Esophagus muscularis mucosa (tissue), 4 donors: ENCODE results near the gene HAS3.

ENCODE experiments used
- EP300 ChIP-seq: sonication (generic); formaldehyde crosslinking; IDR thresholded peaks from one replicate; pipeline ENCODE4 v1.6.1; 2017; ENCODE audit warnings: antibody characterized with exemption
- POLR2A ChIP-seq: fragments of 450-650 bp; IDR thresholded peaks from one replicate; pipeline ENCODE4 v1.6.1; 2017; ENCODE audit warnings: antibody characterized with exemption, moderate library complexity, mild to moderate bottlenecking, low read depth
- POLR2AphosphoS5 ChIP-seq, 2 donors: sonication (generic); formaldehyde crosslinking; IDR thresholded peaks; one replicate each; pipeline ENCODE4 v1.6.1; 2017; ENCODE audit warnings: antibody characterized with exemption in 2 of 2
- TF ChIP-seq, protein P1 (sequence below), 3 experiments: fragments of 200-600 bp in 2 of 3; fragments of 450-650 bp in 1 of 3; sonication (generic) in 2 of 3; IDR thresholded peaks; one replicate each; pipeline ENCODE4 v1.5.1; 2017 to 2019; ENCODE audit warnings: antibody characterized with exemption in 3 of 3, mild to moderate bottlenecking in 2 of 3, moderate library complexity in 1 of 3

- TF ChIP-seq EP300 (no peak), POLR2AphosphoS5 (IDR thresholded peaks at IDR 0.05) (no peak), POLR2A (no peak)
- TF ChIP-seq, protein P1, sequence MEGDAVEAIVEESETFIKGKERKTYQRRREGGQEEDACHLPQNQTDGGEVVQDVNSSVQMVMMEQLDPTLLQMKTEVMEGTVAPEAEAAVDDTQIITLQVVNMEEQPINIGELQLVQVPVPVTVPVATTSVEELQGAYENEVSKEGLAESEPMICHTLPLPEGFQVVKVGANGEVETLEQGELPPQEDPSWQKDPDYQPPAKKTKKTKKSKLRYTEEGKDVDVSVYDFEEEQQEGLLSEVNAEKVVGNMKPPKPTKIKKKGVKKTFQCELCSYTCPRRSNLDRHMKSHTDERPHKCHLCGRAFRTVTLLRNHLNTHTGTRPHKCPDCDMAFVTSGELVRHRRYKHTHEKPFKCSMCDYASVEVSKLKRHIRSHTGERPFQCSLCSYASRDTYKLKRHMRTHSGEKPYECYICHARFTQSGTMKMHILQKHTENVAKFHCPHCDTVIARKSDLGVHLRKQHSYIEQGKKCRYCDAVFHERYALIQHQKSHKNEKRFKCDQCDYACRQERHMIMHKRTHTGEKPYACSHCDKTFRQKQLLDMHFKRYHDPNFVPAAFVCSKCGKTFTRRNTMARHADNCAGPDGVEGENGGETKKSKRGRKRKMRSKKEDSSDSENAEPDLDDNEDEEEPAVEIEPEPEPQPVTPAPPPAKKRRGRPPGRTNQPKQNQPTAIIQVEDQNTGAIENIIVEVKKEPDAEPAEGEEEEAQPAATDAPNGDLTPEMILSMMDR (IDR thresholded peaks at IDR 0.05): no peak
These were observed 37.7 kb downstream of the HAS3 start for GRCh38 chr16:69143116-69143515.
